NCI-H2171 treated with DMSO at 0.1 percent for 48 hours (cell line): ENCODE results near the gene DDX6.

Experiments used
- DNase-seq: peaks from one replicate; lab custom pipeline; 2025; lab: John Stamatoyannopoulos, UW

Gene DDX6

GRCh38 chr11:118705111-118705741 lies 85.7 kb downstream of the DDX6 start:
- DNase-seq: no peak

- no peak for DNase-seq
Measured at GRCh38 chr11:118703563-118704106, 87.3 kb downstream of the DDX6 start.

- no peak for DNase-seq
Measured at GRCh38 chr11:118699506-118700220, 91.3 kb downstream of the DDX6 start.
